GM23338 (cell line): ENCODE measurements around the gene MYH14. TPM values are rescaled to one million over a fixed set of nuclear protein-coding genes. Genes with fewer than 3 reads are reported as not detected.

Experiments
- ATAC-seq: fragments of 200-7000 bp; cut with Tn5 transposase; 3 replicates; pipeline ENCODE4 v1.9.1; 2020
- DNase-seq: peaks from one replicate; pipeline ENCODE4 v3.0.0-alpha.2; 2015; ENCODE audit warnings: low spot score
- H2AFZ ChIP-seq: fragments of 200-600 bp; sonication (generic); 2 replicates; pipeline ENCODE4 v1.8.0; 2016; ENCODE audit warnings: antibody characterized with exemption, mild to moderate bottlenecking, moderate library complexity
- H3F3A ChIP-seq: fragments of 200-600 bp; sonication (generic); replicated peaks from 2 replicates; pipeline ENCODE4 v1.8.0; 2017; ENCODE audit warnings: antibody characterized with exemption, mixed run types, low read depth
- H3K27ac ChIP-seq: fragments of 200-600 bp; sonication (generic); 2 replicates; pipeline ENCODE4 v1.6.1; 2016; ENCODE audit warnings: low read depth
- H3K27me3 ChIP-seq: fragments of 200-600 bp; sonication (generic); 2 replicates; pipeline ENCODE4 v1.8.0; 2016; ENCODE audit warnings: mild to moderate bottlenecking, mixed run types, moderate library complexity; ENCODE audit not compliant: insufficient read depth
- H3K36me3 ChIP-seq: fragments of 200-600 bp; sonication (generic); 2 replicates; pipeline ENCODE4 v1.8.0; 2016; ENCODE audit warnings: mild to moderate bottlenecking; ENCODE audit not compliant: insufficient read depth
- H3K4me1 ChIP-seq: fragments of 200-600 bp; sonication (generic); 2 replicates; pipeline ENCODE4 v1.8.0; 2016; ENCODE audit warnings: mild to moderate bottlenecking, moderate library complexity; ENCODE audit not compliant: insufficient read depth
- H3K4me2 ChIP-seq: fragments of 200-600 bp; sonication (generic); 2 replicates; pipeline ENCODE4 v1.7.1; 2017; ENCODE audit warnings: mixed run types
- H3K4me3 ChIP-seq: fragments of 200-600 bp; sonication (generic); 2 replicates; pipeline ENCODE4 v1.6.1; 2016; ENCODE audit warnings: mixed run types
- H3K79me2 ChIP-seq: fragments of 200-600 bp; sonication (generic); replicated peaks from 2 replicates; pipeline ENCODE4 v1.8.0; 2017; ENCODE audit warnings: mild to moderate bottlenecking; ENCODE audit not compliant: insufficient read depth
- H3K9me2 ChIP-seq: fragments of 200-600 bp; sonication (generic); 2 replicates; pipeline ENCODE4 v1.8.0; 2017; ENCODE audit not compliant: insufficient read depth
- H4K20me1 ChIP-seq: fragments of 200-600 bp; sonication (generic); replicated peaks from 2 replicates; pipeline ENCODE4 v1.8.0; 2017; ENCODE audit warnings: mild to moderate bottlenecking; ENCODE audit not compliant: insufficient read depth
- H3K27ac Mint-ChIP-seq: 2 replicates; pipeline ENCODE4 v1.8.0; 2020; ENCODE audit warnings: inconsistent platforms, mild to moderate bottlenecking, moderate library complexity, mixed read lengths
- H3K27me3 Mint-ChIP-seq: 3 replicates; pipeline ENCODE4 v1.8.0; 2022; ENCODE audit warnings: low read depth, mild to moderate bottlenecking, moderate library complexity, mixed read lengths, inconsistent platforms; ENCODE audit not compliant: insufficient read depth, poor library complexity
- H3K36me3 Mint-ChIP-seq: 3 replicates; pipeline ENCODE4 v1.8.0; 2021; ENCODE audit warnings: low read depth, mild to moderate bottlenecking, inconsistent platforms, moderate library complexity, mixed read lengths
- H3K4me1 Mint-ChIP-seq: 3 replicates; pipeline ENCODE4 v1.8.0; 2020; ENCODE audit warnings: mild to moderate bottlenecking, inconsistent platforms, mixed read lengths
- H3K4me3 Mint-ChIP-seq: 3 replicates; pipeline ENCODE4 v1.8.0; 2021; ENCODE audit warnings: moderate library complexity, mild to moderate bottlenecking, inconsistent platforms, mixed read lengths
- H3K9me3 Mint-ChIP-seq: 3 replicates; pipeline ENCODE4 v1.8.0; 2020; ENCODE audit warnings: moderate library complexity, mild to moderate bottlenecking, inconsistent platforms, mixed read lengths
- CREB1 ChIP-seq: fragments of 250-450 bp; sonication (Bioruptor Pico); IDR thresholded peaks from 2 replicates; pipeline ENCODE4 v1.5.0; 2020; ENCODE audit warnings: low read depth, mild to moderate bottlenecking, moderate library complexity
- CTCF ChIP-seq, 2 experiments: fragments of 200-600 bp in 1 of 2; sonication (generic) in 1 of 2; conservative IDR thresholded peaks; 2 replicates each; pipeline versions ENCODE4 v1.5.1 to v1.6.1; 2016 to 2017; ENCODE audit warnings: antibody characterized with exemption in 2 of 2, low read depth in 2 of 2, mild to moderate bottlenecking in 2 of 2, moderate library complexity in 1 of 2
- ETS1 ChIP-seq: IDR thresholded peaks from 2 replicates; pipeline ENCODE4 v1.6.1; 2016; ENCODE audit warnings: antibody characterized with exemption
- EZH2 ChIP-seq: fragments of 200-600 bp; sonication (generic); IDR thresholded peaks from one replicate; pipeline ENCODE4 v1.8.0; 2017; ENCODE audit warnings: antibody characterized with exemption, mild to moderate bottlenecking, low read depth; ENCODE audit not compliant: unreplicated experiment
- EZH2phosphoT487 ChIP-seq: fragments of 200-600 bp; sonication (generic); IDR thresholded peaks from one replicate; pipeline ENCODE4 v1.8.1; 2018; ENCODE audit warnings: antibody characterized with exemption; ENCODE audit not compliant: unreplicated experiment
- JUNB ChIP-seq: IDR thresholded peaks from one replicate; pipeline ENCODE4 v1.6.1; 2016; ENCODE audit warnings: antibody characterized with exemption; ENCODE audit not compliant: unreplicated experiment
- NANOG ChIP-seq: IDR thresholded peaks from 2 replicates; pipeline ENCODE4 v1.6.1; 2016; ENCODE audit warnings: antibody characterized with exemption, borderline replicate concordance
- POLR2AphosphoS5 ChIP-seq: IDR thresholded peaks from 2 replicates; pipeline ENCODE4 v1.6.1; 2016; ENCODE audit warnings: antibody characterized with exemption, low read depth
- REST ChIP-seq: IDR thresholded peaks from one replicate; pipeline ENCODE4 v1.6.1; 2018; ENCODE audit warnings: antibody characterized with exemption; ENCODE audit not compliant: unreplicated experiment
- STAT1 ChIP-seq: IDR thresholded peaks from one replicate; pipeline ENCODE4 v1.6.1; 2016; ENCODE audit warnings: antibody characterized with exemption; ENCODE audit not compliant: unreplicated experiment
- ZNF114 ChIP-seq: fragments of 250-450 bp; sonication (Bioruptor Pico); IDR thresholded peaks from 2 replicates; pipeline ENCODE4 v1.5.0; 2020; ENCODE audit warnings: mild to moderate bottlenecking, moderate library complexity
- ZNF331 ChIP-seq: fragments of 250-450 bp; sonication (Bioruptor Pico); IDR thresholded peaks from 2 replicates; pipeline ENCODE4 v1.5.0; 2020; ENCODE audit warnings: low read depth, mild to moderate bottlenecking, moderate library complexity
- ZNF462 ChIP-seq: fragments of 250-450 bp; sonication (Bioruptor Pico); IDR thresholded peaks from 2 replicates; pipeline ENCODE4 v1.5.0; 2020; ENCODE audit warnings: mild to moderate bottlenecking, moderate library complexity
- polyA plus RNA-seq: library from polyadenylated mRNA; unstranded; fragments of >200 nt; fragmentation: Nextera tagmentation; extraction: Ambion mirVana; gene quantifications from 2 replicates; pipeline ENCODE4 v1.2.1, GENCODE V29; 2016
- total RNA-seq: library from RNA; depleted of rRNA; stranded (reverse); fragments of >200 nt; shearing (Covaris generic); gene quantifications from 2 replicates; pipeline ENCODE4 v1.2.3, GENCODE V29; 2014

MYH14 gene
- total and polyA plus RNA-seq, 2 experiments from 2014 or later, result 25.5 to 27.5 TPM

GRCh38 chr19:50248826-50249225, 45.4 kb downstream of the MYH14 start:
- Histone ChIP-seq H3K27ac (no peak overlapping the region), H4K20me1 (no peaks in the 10 kb centered on the region), H3K27me3 (no peaks in the 10 kb centered on the region), H3K4me2 (no peak overlapping the region), H3K4me1 (peaks cover 16% of the 10 kb centered on the region), H3K36me3 (peaks cover 10% of the 10 kb centered on the region), H3K4me3 (no peak overlapping the region), H3K79me2 (no peaks in the 10 kb centered on the region), H2AFZ (no peak overlapping the region), H3K9me2 (no peaks in the 10 kb centered on the region), H3F3A (0 out of 2 replicates have a peak, but pooled peaks cover 6% of the 10 kb centered on the region)
- Mint-ChIP-seq H3K4me3 (no peak overlapping the region), H3K9me3 (peaks cover 97% of the 10 kb centered on the region), H3K36me3 (peaks cover 53% of the 10 kb centered on the region), H3K27ac (no peak overlapping the region), H3K4me1 (no peaks in the 10 kb centered on the region), H3K27me3 (peaks cover 10% of the 10 kb centered on the region)
- DNase-seq (no peak), ATAC-seq (no peak)
- TF ChIP-seq ZNF462 (CRISPR knock-in tag) (no peak), REST (no peak), POLR2AphosphoS5 (no peak), EZH2 (no peak), CTCF (conservative IDR thresholded peaks at IDR 0.05; ENCODE audit: low read depth in 2 of 2) (no peak), ZNF114 (CRISPR knock-in tag) (no peak), ZNF331 (CRISPR knock-in tag) (no peak), NANOG (no peak), CREB1 (CRISPR knock-in tag) (no peak), STAT1 (no peak), JUNB (no peak), EZH2phosphoT487 (no peak), ETS1 (no peak)
